Retina (tissue), 1 donor: ENCODE measurements around the gene CD3G.
"Not testable (repeated sequence)": the region's sequence is repeated elsewhere in the genome, so short reads cannot be mapped to it uniquely, and the experiment has no call there.

Experiments
- DNase-seq: peaks from one replicate; pipeline ENCODE4 v3.0.0-alpha.2; 2016

The CD3G gene

GRCh38 chr11:118343981-118344515 is at the start of gene CD3G:
Gene CD3G (plus strand): TSS chr11:118344344. CDS start chr11:118344424, 80 bp downstream.
- DNase-seq = no peak

DNA sequence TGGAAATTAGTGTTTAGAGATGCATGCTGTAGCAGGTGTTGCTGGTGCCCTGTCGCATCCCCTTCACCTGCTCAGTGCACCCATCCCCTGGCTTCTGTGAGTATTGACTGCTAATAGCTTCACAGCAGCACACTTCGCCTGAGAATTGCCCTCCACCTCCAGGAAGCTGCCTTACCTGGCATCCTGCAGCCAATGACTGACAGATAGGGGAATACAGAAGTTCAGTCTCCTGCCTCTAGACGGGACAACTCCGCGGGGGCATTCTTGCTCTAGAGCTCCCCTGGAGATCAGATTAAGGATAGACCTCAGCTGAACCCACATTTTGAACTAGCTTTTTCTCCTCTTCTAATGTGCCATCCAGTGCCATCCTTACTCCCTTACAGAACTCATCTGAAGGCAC is 48.9 kb upstream of the CD3G start:
- DNase-seq = no peak

DNA sequence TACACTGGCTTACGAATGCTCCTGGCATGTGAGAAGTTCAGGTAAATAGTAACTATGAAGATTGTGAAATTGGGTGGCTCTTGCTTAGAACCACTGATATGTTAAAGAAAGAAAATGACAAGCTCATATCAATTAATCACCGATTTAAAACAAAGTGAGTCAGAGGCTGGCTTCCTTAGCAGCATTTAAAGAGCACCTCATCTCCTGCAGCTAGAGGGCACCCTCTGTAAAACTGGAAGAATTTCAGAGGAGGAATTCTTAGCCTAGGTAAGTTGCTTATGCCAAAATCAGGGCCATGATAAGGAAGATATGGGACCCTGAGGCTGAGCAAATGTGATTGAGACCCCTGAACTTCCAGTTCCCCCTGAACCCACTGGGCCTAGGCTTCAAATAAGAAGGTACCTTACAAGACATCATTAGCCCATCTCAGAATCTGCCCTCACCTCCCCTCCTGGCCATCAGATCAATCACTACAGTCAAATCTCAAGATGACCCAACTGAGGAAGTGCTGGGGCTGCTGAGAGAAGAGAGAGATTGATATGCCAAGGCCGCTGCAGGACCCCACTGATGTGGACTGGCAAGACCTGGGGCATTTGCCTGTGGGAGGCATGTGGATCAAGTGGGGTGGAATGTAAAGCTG is 48.2 kb upstream of the CD3G start:
- no peak for DNase-seq

DNA sequence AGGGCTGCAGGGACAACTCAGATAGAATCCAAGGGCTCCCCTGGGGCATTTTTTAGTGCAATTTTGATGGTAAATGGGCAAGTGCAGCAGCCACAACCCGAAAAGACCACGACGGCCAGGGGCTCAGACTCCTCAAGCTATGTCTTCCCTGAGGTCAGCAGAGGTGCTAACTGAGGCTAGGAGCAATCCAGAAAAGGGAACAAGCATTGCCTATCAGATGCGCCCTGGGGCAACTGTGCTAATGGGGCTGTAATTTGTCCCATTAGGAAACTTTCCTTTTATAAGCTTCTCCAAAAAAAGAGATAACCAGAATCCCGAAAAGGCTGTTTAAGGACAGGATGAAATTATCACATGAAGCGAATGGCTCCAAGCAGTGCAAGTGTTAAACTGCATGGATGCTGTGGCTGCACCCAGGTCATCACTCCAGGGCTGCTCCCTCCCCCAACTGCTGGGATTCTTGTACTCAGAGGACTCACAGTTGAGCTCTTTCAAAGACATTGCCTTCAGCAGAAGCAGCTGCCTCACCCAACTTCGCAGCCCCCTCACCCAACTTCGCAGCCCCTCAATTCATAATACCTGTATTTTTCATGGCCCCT is 42.4 kb upstream of the CD3G start:
- DNase-seq = no peak

DNA sequence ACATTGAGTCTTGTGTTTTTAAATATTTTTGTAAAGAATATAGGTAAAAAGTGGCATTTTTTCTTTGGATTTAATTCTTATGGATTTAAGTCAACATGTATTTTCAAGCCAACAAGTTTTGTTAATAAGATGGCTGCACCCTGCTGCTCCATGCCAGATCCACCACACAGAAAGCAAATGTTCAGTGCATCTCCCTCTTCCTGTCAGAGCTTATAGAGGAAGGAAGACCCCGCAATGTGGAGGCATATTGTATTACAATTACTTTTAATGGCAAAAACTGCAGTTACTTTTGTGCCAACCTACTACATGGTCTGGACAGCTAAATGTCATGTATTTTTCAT is 39.9 kb upstream of the CD3G start:
- no peak for DNase-seq

DNA sequence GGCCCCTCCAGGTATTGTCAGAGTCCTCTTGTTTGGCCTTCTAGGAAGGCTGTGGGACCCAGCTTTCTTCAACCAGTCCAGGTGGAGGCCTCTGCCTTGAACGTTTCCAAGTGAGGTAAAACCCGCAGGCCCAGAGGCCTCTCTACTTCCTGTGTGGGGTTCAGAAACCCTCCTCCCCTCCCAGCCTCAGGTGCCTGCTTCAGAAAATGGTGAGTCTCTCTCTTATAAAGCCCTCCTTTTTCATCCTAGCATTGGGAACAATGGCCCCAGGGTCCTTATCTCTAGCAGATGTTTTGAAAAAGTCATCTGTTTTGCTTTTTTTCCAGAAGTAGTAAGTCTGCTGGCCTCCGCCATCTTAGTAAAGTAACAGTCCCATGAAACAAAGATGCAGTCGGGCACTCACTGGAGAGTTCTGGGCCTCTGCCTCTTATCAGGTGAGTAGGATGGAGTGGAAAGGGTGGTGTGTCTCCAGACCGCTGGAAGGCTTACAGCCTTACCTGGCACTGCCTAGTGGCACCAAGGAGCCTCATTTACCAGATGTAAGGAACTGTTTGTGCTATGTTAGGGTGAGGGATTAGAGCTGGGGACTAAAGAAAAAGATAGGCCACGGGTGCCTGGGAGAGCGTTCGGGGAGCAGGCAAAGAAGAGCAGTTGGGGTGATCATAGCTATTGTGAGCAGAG is 39.4 kb upstream of the CD3G start, which contains the start of gene CD3E:
Gene CD3E, plus strand, starts transcription at position 163 of the 681 bp plus-strand sequence. Its CDS starts 223 bp downstream, at position 386.
- no peak for DNase-seq

DNA sequence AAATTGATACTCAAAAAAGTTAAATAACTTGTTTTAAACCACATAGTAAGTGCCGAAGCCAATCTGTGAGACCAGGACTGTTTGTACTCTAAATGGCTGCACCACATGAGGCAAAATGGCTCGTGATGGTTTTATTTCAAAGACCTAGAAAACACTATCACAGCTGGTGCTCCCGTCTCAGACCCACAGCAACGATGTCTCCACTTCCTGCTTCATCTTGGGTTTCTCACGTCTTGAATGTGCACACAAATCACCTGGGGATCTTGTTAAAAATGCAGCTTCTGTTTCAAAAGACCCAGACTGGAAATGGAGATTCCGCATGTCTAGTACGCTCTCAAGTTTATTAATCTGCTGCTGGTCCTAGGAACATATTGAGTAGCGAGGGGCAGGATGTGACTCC is 38.4 kb upstream of the CD3G start:
- DNase-seq = no peak

DNA sequence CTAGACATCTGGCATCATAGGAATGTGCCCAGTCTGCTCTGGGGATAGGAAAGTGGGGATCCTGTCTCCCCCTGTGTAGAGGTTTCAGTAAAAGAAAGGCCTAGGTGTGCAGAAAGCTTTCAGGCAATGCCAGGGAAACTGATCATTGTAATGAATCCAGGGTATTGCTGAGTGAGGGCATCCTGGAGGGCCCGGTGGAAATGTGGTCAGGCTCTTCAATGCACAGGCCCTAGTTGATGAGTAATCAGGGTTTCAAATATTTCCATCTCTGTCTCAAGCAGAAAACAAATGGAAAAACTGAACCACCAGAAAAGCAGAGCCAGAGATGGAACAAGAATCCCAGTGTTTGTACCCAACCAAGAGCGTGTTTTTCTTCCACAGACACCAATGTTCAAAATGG is 37.6 kb upstream of the CD3G start:
- no peak for DNase-seq

DNA sequence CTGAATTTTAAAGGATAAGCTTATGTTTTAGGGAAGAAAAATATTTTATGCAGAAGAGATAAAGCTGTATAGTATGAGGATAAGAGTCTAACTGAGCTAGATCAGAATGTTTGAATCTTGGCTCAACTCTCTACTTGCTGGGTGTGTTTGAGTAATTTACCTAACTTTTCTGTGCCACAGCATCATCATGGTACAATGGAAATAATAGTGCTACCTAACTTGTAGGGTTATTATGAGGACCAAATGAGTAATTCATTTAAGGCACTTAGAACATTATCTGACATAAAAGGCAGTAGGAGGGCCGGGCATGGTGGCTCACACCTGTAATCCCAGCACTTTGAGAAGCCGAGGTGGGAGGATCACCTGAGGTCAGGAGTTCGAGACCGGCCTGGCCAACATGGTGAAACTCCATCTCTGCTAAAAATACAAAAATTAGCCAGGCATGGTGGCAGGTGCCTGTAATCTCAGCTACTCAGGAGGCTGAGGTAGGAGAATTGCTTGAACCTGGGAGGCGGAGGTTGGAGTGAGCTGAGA is 35.1 kb upstream of the CD3G start:
- DNase-seq = not testable (repeated sequence)

GRCh38 chr11:118310271-118310670 is 33.9 kb upstream of the CD3G start:
- DNase-seq = no peak

DNA sequence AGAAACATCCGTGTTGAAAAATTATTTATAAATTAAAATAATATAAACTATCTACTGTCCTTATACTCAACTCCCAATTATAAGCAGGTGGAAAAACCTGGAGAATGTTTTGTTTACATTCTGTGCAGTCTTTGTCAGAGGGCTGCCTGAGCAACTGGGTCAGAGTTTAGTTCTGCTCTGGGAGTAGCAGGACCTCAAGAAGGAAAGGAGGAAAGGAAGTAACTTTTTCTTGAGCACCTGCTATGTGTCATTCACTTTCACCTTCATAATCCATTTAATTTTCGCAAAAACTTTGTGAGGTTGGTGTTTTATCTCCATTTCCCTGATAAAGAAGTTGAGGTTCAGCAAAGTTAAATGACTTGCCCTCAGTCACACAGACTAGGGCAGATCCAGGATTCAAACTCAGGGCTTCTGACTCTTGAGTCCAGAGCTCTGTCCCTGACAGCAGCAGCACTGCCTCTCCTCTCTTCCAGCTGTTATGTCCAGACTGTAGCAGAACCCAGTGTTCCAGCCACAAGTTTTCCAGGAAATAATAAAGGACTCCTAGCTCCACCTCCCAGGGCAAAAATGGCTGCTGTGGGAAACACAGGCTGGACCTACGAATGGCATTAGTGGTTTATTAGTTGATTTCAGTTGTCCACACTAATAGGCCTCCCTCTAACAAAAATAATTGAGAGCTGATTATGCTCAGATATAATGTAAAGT is 33.2 kb upstream of the CD3G start:
- DNase-seq = no peak

- no peak for DNase-seq
Observed at GRCh38 chr11:118311518-118311917, 32.6 kb upstream of the CD3G start.

DNA sequence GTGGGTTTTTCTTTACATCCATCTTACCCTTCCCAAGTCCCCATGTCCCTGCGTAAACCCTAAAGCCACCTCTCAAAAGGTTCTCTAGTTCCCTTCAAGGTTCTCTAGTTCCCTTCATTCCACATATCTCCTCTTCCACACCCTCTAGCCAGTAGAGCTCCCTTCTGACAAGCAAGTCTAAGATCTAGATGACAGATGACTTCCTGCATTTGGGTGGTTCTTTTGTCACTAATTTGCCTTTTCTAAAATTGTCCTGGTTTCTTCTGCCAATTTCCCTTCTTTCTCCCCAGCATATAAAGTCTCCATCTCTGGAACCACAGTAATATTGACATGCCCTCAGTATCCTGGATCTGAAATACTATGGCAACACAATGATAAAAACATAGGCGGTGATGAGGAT is 31.8 kb upstream of the CD3G start:
- no peak for DNase-seq

DNA sequence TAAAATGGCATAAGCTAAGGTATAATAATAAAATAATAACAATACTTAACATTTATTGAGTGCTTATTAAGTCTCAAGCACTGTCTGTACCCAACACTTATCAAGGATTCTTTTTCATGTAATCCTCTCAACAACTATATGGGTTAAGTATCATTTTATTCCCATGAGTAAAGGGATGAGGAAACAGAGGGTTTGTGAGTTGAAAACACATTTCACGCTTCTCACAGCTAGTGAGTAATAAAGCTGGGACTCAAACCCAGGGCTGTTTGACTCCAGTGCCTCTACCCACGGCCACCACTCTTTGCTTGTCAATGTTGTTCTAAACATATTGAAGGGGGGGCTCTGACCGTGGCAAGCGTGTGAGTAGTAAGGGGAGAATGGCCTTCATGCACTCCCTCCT is 30.9 kb upstream of the CD3G start:
- DNase-seq = no peak

DNA sequence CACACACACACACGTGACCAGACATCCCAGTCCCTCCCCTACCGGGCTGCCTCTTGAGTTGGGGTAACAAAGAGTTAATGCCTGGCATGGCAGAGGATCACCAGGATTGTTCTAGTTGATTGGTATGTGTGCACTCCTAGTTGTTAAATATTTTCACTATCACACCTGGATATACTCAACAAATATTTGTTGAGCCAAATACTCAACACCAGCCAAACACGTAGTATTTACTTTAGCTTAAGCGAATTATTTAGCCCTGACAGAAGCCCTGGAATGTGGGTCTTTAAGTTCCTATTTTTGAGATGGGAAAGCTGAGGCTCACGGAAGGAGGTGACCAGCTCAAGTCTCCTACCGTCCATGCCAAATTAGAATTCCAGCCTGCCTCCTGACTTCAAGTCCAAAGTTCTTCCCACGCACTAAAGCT is 29.1 kb upstream of the CD3G start:
- DNase-seq = no peak

DNA sequence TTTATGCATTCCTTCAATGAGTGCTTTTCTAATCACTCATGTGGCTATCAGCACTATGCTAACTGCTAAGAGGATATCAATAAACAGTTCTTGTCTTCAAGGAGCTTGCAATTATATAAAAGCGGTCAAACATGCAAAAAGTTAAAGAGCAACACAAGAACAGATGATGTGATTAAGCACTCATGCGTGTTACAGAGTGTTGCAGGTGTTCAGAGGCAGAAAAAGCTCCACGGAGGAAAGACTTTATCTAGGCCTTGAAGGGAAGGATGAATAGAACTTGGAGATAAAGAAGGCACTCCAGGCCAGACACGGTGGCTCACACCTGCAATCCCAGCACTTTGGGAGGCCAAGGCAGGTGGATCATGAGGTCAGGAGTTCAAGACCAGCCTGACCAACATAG is 26.0 kb upstream of the CD3G start:
- DNase-seq = no peak

GRCh38 chr11:118318581-118319336 is 25.4 kb upstream of the CD3G start:
- no peak for DNase-seq

DNA sequence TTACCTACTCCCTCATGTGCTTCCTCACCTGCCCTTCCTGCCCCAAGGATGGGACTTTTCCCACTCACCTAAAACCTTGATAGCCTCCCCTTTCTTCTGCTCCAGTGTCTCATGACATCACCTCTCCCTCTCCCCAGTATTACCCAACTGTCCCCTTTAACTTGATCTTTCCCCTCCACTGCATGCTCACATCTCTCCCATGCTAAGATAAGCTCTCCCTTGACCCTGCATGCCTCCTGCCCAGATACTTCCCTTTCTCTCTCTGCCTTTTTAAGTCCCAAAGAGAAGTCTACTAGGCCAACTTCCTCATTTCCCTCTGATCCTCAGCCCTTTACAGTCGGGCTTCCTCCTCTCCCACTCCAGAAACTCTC is 24.8 kb upstream of the CD3G start:
- no peak for DNase-seq

DNA sequence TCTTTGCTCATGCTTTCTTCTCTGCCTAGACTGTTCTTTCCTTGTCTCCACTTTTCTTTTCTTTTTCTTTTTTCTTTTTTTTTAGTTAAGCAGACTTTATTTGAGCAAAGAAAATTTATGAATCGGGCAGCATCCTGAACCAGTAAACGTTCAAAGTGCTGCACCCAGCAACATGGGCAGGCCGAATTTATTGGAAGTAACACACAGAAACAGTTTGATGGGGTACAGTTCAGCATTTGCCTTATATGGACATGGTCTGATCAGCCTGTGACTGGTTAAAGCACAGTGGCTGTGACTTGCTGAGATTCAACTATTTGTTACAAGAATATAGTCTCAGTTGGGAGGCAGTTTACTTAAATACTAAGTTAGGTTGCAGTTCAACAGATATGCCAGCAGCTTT is 23.6 kb upstream of the CD3G start:
- no peak for DNase-seq

DNA sequence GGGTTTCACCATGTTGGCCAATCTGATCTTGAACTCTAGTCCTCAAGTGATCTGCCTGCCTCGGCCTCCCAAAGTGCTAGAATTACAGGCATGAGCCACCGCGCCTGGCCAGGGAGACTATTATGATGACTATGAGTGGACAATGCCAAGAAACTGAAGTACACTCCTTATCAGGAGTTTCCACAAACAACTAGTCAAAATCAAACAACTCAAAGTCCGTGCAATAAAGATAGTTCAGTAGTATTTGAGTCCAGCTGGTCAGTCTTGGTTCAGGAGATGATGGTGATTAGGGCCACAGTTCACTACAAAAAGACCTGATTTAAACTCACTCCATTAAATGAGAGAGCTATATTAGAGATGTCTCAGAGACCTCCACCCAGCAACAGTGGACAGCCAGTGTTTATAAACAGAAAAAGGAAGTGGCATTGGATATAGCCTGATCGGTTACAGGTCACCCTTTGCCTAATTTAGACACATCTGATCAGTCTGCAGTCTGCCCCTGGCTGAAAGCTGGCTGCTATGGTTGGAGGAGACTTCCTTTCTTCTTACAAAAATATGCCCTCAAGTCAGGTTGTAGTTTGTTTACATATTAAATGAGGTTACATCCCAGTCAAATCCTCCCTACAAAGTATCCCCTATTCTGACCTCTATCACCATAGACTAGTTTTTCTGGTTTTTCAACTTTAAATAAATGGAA is 22.6 kb upstream of the CD3G start:
- no peak for DNase-seq

DNA sequence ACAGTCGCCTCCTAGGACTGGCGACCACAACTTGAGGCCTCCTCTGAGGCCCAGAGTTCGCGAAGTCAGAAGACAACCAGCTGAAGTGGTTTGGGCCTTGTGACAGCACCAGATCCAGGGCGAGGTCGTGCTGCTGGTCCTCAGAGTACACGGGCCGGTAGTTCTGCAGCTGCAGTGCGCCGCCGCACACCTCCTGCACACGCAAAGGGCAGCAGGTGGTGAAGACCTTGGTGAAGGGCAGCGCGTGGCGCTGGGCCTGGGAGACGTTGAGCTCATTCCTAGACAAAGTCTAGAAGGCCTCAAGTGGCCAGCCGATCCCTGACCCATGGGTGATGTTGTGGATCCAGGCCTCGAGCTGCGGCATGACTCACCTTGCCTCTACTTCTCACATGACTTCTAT is 21.4 kb upstream of the CD3G start:
- no peak for DNase-seq

GRCh38 chr11:118325283-118325682 is 18.9 kb upstream of the CD3G start:
- DNase-seq = no peak
